Measurements from ENCODE around the gene ZNF280A. TPM values are rescaled to one million over a fixed set of nuclear protein-coding genes. Genes with fewer than 3 reads are reported as not detected.

Gene ZNF280A
- total and polyA plus RNA-seq, 2 of the 8 experiments (the other 6 are each of a cell fraction or from before 2014, with no cell fraction given): 0.09 to 0.61 TPM

DNA sequence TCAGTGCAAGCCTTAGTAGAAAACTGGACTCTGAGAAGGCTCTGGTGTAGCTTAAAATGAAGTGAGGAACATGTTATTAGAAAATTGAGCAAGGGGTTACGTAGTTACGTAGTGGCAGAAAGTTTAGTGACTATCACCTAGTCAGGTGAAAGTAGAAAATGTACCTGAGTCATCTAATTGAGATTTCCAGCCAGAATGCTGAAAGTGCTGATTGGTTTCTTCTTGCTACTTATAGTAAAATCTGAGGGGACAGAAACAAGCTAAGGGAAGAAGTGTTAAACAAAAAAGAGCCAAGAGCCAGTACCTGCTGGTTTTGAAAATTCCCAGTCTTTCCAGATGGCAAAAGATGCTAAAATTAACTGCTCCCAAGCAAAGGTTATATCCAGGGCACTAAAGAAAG, 41.0 kb downstream of the ZNF280A start:
- Histone ChIP-seq H3K18ac (ENCODE audit: extremely low read depth, low read length) (no peak overlapping the region), H2BK5ac (ENCODE audit: low read depth, low read length) (no peak overlapping the region), H4K20me1 (replicated peaks in 1 of 2; ENCODE audit: control insufficient read depth in 1 of 2, insufficient read depth in 2 of 2, low read length in 2 of 2) (no peaks in the 10 kb centered on the region), H3K56ac (replicated peaks; ENCODE audit: insufficient read length, low read depth, low read length) (no peak overlapping the region), H2AFZ (ENCODE audit: low read length) (no peak overlapping the region), H3K4me3 (ENCODE audit: extremely low read depth in 1 of 4, insufficient read depth in 2 of 4, low read depth in 3 of 4, low read length in 4 of 4) (no peak overlapping the region), H3K27me3 (replicated peaks in 1 of 4; ENCODE audit: control insufficient read depth in 3 of 4, extremely low read depth in 1 of 4, insufficient read depth in 3 of 4, low read length in 3 of 4) (peaks cover 0 to 26% (median 5%) of the 10 kb centered on the region in 4 experiments; a peak in 4 of 7 replicates), H3K79me2 (ENCODE audit: control insufficient read depth in 1 of 2, insufficient read depth in 2 of 2, low read length in 2 of 2) (no peaks in the 10 kb centered on the region), H3K14ac (ENCODE audit: insufficient read length) (no peak overlapping the region), H3K9me3 (ENCODE audit: insufficient read depth in 2 of 2, low read depth in 1 of 2, low read length in 1 of 2) (no peaks in the 10 kb centered on the region), H3K4me1 (replicated peaks in 1 of 4; ENCODE audit: control insufficient read depth in 3 of 4, insufficient read depth in 4 of 4, low read length in 3 of 4) (peaks cover 0 to 7% (median 3%) of the 10 kb centered on the region in 4 experiments; a peak in 5 of 7 replicates), H3K79me1 (ENCODE audit: low read depth, low read length) (no peaks in the 10 kb centered on the region), H2BK20ac (ENCODE audit: low read length) (no peak overlapping the region), H3K9ac (replicated peaks in 1 of 4; ENCODE audit: extremely low read depth in 1 of 4, low read depth in 3 of 4, low read length in 3 of 4) (no peak overlapping the region), H2AK5ac (ENCODE audit: low read depth, low read length) (no peak overlapping the region), H2BK12ac (ENCODE audit: low read depth, low read length) (no peak overlapping the region), H2BK120ac (replicated peaks; ENCODE audit: low read depth, low read length) (no peak overlapping the region), H4K5ac (ENCODE audit: insufficient read length, low read depth, low read length) (no peak overlapping the region), H3K27ac (ENCODE audit: low read depth, low read length) (no peak overlapping the region), H3K23me2 (ENCODE audit: low read depth, low read length) (no peaks in the 10 kb centered on the region), H4K91ac (replicated peaks; ENCODE audit: insufficient read length, low read length) (no peak overlapping the region), H3K36me3 (ENCODE audit: control insufficient read depth in 2 of 4, insufficient read depth in 4 of 4, low read length in 3 of 4) (no peaks in the 10 kb centered on the region), H3K4ac (replicated peaks; ENCODE audit: insufficient read length, low read depth, low read length) (no peak overlapping the region), H3K4me2 (ENCODE audit: insufficient read depth in 1 of 2, low read depth in 2 of 2, low read length in 2 of 2) (no peak overlapping the region), H3K23ac (ENCODE audit: insufficient read length) (no peak overlapping the region), H2BK15ac (ENCODE audit: low read length) (no peak overlapping the region), H4K8ac (ENCODE audit: extremely low read depth, insufficient read depth, low read length) (no peak overlapping the region)
- CTCF ChIA-PET (ENCODE audit: partially characterized antibody): interaction anchor here (0.6 to 7.9 kb wide), 6 partner anchors 16 to 818 kb away, joined by 3 to 45 read pairs (median 5); no protein-coding TSS in a partner anchor
- POLR2A ChIA-PET (ENCODE audit: partially characterized antibody): no interaction called here
- no peak for TF ChIP-seq CBX8 (IDR thresholded peaks at IDR 0.05; ENCODE audit: borderline replicate concordance, low read depth, low read length)
- TF ChIP-seq POLR2AphosphoS5 (IDR thresholded peaks at IDR 0.05; ENCODE audit: low read depth, low read length): no peak
- no peak for TF ChIP-seq RFX5 (IDR thresholded peaks at IDR 0.05; ENCODE audit: borderline replicate concordance, low read depth, low read length)
- no peak for TF ChIP-seq JUN (IDR thresholded peaks at IDR 0.05; ENCODE audit: low read depth, low read length)
- TF ChIP-seq, protein P1, sequence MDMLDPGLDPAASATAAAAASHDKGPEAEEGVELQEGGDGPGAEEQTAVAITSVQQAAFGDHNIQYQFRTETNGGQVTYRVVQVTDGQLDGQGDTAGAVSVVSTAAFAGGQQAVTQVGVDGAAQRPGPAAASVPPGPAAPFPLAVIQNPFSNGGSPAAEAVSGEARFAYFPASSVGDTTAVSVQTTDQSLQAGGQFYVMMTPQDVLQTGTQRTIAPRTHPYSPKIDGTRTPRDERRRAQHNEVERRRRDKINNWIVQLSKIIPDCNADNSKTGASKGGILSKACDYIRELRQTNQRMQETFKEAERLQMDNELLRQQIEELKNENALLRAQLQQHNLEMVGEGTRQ (IDR thresholded peaks at IDR 0.05; ENCODE audit: low read length): no peak
- no peak for TF ChIP-seq TEAD4 (IDR thresholded peaks at IDR 0.05; ENCODE audit: low read depth, low read length)
- TF ChIP-seq, protein P2, sequence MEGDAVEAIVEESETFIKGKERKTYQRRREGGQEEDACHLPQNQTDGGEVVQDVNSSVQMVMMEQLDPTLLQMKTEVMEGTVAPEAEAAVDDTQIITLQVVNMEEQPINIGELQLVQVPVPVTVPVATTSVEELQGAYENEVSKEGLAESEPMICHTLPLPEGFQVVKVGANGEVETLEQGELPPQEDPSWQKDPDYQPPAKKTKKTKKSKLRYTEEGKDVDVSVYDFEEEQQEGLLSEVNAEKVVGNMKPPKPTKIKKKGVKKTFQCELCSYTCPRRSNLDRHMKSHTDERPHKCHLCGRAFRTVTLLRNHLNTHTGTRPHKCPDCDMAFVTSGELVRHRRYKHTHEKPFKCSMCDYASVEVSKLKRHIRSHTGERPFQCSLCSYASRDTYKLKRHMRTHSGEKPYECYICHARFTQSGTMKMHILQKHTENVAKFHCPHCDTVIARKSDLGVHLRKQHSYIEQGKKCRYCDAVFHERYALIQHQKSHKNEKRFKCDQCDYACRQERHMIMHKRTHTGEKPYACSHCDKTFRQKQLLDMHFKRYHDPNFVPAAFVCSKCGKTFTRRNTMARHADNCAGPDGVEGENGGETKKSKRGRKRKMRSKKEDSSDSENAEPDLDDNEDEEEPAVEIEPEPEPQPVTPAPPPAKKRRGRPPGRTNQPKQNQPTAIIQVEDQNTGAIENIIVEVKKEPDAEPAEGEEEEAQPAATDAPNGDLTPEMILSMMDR (IDR thresholded peaks at IDR 0.05; ENCODE audit: control extremely low read depth in 1 of 3, insufficient read depth in 1 of 3, low read depth in 1 of 3, low read length in 3 of 3): no peak
- TF ChIP-seq SIX5 (IDR thresholded peaks at IDR 0.05; ENCODE audit: low read depth, low read length): no peak
- TF ChIP-seq, protein P3, sequence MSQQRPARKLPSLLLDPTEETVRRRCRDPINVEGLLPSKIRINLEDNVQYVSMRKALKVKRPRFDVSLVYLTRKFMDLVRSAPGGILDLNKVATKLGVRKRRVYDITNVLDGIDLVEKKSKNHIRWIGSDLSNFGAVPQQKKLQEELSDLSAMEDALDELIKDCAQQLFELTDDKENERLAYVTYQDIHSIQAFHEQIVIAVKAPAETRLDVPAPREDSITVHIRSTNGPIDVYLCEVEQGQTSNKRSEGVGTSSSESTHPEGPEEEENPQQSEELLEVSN (IDR thresholded peaks at IDR 0.05): no peak
- TF ChIP-seq HDAC2 (IDR thresholded peaks at IDR 0.05; ENCODE audit: borderline replicate concordance in 1 of 2, low read depth in 2 of 2, low read length in 2 of 2): no peak
- 89% methylated on average over 2 of the region's 2 CpGs; no CpG with 5 or more reads in 1 of the 2 experiments for WGBS, 2 experiments (ENCODE audit: extremely low coverage in 1 of 2, insufficient coverage in 1 of 2, insufficient read length in 1 of 2, insufficient replicate concordance in 2 of 2, low coverage in 1 of 2, low lambda C conversion rate in 2 of 2, missing lambda C conversion rate in 1 of 2)
- DNase-seq (ENCODE audit: low read depth in 1 of 2, low spot score in 2 of 2) (no peak), FAIRE-seq (no peak)

Measured in H1 (cell line).